Measurements from ENCODE around the gene RAB11FIP3.
"Not testable (repeated sequence)": the region's sequence is repeated elsewhere in the genome, so short reads cannot be mapped to it uniquely, and the experiment has no call there.

DNA sequence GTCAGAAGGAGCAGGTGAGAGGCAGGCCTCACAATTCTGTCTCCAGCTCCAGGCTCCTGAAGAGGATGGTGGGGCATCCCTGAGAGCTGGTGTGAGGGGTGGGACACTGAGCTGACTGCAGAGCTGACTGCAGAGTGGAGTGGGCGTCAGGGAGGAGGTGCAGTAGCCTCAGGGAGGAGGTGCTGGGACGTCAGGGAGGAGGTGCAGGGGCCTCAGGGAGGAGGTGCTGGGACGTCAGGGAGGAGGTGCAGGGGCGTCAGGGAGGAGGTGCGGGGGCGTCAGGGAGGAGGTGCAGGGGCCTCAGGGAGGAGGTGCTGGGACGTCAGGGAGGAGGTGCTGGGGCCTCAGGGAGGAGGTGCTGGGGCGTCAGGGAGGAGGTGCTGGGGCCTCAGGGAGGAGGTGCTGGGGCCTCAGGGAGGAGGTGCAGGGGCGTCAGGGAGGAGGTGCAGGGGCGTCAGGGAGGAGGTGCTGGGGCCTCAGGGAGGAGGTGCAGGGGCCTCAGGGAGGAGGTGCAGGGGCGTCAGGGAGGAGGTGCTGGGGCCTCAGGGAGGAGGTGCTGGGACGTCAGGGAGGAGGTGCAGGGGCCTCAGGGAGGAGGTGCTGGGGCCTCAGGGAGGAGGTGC is 41.9 kb downstream of the RAB11FIP3 start:
- TF ChIP-seq, protein P1, sequence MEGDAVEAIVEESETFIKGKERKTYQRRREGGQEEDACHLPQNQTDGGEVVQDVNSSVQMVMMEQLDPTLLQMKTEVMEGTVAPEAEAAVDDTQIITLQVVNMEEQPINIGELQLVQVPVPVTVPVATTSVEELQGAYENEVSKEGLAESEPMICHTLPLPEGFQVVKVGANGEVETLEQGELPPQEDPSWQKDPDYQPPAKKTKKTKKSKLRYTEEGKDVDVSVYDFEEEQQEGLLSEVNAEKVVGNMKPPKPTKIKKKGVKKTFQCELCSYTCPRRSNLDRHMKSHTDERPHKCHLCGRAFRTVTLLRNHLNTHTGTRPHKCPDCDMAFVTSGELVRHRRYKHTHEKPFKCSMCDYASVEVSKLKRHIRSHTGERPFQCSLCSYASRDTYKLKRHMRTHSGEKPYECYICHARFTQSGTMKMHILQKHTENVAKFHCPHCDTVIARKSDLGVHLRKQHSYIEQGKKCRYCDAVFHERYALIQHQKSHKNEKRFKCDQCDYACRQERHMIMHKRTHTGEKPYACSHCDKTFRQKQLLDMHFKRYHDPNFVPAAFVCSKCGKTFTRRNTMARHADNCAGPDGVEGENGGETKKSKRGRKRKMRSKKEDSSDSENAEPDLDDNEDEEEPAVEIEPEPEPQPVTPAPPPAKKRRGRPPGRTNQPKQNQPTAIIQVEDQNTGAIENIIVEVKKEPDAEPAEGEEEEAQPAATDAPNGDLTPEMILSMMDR (conservative IDR thresholded peaks at IDR 0.05 in 1 of 2, IDR thresholded peaks at IDR 0.05 in 1 of 2; ENCODE audit: extremely low read depth in 1 of 2, insufficient read depth in 1 of 2, low read depth in 1 of 2, low read length in 2 of 2): not testable (repeated sequence)
- TF ChIP-seq EZH2 (IDR thresholded peaks at IDR 0.05; ENCODE audit: borderline replicate concordance, low read length): not testable (repeated sequence)
